Esophagus mucosa (tissue), 1 donor: Measurements from ENCODE around the gene IRAK2. TPM values are rescaled to one million over a fixed set of nuclear protein-coding genes. Genes with fewer than 3 reads are reported as not detected.

Experiments used
- ATAC-seq: fragments of 200-7000 bp; cut with Tn5 transposase; one replicate; pipeline ENCODE4 v1.9.1; 2020
- total RNA-seq: library from RNA; stranded (reverse); gene quantifications from one replicate; pipeline ENCODE4 v1.2.4, GENCODE V29; 2023
- donor health status: DM: yes; HTN: yes; CAD: no.

Gene IRAK2
- total RNA-seq, 1 donor from 2014 or later, result 6.0 TPM

DNA sequence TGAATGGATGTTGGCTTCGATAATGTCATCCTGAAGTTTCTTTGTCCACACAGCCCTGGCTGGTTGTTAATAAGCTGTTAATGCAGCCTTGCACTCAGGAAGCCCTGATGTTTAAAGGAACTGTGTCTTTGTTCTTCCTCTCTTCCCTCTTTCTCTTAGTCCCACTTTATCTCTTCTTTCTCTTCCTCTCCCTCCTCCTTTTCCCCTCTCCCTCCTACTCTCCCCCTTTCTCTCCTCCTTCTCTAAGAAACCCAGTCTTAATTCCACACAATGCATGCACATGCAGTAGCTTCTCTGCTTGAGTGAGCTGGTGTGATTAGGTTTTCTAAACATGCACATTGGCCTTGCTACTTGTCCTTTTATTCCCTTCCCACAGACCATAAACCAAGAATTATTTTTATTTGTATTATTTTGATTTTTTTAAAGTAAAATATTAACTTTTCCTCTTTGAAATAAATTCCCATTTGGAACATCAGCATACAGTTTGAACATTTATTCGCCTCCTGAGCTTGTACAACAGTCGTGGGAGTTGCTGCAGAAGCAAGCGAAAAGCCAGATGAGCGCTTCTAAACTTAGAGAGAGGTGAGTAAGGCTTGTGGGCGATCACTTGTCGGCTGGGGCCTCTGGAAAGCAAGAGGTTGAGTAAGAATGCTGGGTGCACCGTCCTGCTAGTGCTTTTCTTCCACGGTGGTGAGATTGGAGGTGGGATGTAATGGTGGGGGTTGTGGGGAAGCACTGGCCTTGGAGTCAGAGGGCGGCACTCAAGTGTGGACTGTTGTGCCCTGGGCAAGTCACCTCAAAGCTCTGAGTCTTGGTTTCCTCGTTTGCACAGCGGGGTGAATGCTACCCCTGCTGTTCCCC, 120.8 kb downstream of the IRAK2 start:
- ATAC-seq, result no peak

- ATAC-seq, result peak; percentile 3
Measured at GRCh38 chr3:10286133-10286524, 121.4 kb downstream of the IRAK2 start.

DNA sequence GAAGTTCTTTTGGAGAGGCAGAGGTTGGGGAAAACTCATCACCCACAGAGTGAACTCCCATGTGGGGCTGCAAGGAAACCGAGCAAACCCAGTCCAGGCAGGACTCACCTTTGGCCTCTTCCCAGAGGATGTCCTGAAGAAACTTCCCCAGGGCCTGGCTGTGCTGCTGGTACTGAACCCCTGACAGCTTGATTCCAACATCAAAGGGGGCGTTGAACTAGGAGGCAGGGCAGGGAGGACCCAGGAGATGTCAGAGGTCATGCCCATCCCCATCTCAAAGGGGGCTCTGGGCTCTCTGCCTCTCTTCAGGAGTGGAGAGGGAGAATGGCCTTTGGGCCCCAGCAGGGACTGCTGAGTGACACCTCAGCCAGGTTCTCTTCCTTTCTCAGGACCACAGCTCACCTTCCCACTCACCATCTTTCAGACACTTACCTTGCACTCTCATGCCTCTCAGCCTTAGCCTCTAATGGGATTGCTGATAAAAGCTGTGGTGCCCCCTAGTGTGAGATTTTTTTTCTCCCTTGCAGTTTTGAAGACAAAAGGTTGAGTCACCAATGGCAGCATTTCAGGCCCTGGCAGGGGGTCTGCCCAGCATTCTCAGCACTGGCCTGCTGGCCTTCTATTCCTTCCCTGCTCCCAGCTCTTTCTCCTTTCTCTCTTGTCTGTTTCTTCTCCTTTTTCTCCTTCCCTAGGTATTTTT, 122.0 kb downstream of the IRAK2 start:
- peak; percentile 14 for ATAC-seq

- ATAC-seq, result no peak
Measured at GRCh38 chr3:10287936-10288574, 123.3 kb downstream of the IRAK2 start.

DNA sequence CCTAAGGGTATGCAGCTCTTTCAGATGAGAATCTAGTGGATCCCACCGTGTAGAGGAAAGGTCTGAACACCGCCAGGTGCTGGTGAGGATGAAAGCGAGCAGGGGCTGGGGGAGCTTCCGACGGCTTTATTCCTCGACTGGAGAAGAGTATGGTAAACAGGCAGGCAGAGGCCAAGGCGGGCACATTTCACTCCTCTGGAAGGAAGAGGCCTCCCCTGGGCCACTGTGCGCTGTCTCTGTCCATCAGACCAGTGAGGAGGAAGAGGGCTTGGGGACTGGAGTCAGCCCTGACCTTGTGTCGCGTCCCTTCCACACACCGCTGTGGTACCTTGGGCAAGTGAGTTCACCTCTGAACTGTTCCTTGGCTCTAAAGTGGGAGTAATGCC, 123.8 kb downstream of the IRAK2 start:
- no peak for ATAC-seq

DNA sequence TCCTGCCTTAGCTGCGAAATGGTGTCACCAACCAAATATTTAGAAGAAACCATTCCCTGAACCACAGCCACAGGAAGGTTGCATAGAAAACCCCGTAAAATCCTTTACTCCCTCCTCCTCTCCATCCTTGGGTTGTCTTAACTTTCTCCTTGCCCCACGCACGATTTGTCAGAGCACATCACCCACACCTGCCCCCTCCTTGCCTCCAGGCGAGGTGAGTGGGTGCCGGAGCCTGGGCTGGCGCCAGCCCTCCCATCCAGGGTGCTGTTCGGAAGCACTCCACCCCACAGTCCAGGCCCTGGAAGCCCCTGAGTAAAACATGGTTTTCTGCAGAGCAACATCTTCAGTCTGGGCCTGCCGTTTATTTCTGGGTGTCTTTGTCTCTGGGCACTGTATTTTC, 124.4 kb downstream of the IRAK2 start:
- ATAC-seq, result no peak

- ATAC-seq, result no peak
Measured at GRCh38 chr3:10289787-10290355, 125.2 kb downstream of the IRAK2 start.

DNA sequence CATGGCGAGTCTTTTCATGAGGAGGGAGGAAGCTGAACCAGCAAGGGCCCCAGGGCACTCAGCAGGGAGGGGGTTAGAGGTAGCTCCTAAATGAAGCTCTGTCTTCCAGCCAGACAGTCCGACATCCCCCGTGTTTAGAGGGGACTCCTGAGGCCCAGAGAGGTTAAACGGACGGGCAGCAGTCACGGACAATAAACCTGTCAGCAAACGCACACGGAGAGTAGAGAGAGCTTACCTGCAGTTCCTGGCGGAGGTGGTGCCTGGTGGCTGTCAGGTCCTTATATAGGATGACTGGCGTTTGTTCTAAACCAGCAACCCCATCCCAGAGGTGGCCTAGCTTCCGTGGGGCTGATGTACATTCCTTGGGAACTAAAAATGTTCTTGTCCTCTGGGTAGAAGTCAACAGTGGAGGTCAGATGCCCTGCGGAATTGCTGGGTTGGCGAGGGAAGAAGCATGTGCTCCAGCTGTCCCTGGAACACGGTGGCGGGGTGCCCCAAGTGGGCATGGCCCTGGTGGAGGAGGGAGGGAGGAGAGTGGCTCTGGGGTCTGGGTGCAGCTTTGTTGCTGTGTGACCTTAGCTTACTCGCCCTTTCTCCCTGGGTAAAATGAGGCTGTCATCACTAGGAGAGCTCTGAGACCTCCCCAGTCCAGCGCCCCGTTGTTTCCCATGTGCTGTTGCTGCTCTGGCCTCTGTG, 125.9 kb downstream of the IRAK2 start:
- ATAC-seq, result no peak

DNA sequence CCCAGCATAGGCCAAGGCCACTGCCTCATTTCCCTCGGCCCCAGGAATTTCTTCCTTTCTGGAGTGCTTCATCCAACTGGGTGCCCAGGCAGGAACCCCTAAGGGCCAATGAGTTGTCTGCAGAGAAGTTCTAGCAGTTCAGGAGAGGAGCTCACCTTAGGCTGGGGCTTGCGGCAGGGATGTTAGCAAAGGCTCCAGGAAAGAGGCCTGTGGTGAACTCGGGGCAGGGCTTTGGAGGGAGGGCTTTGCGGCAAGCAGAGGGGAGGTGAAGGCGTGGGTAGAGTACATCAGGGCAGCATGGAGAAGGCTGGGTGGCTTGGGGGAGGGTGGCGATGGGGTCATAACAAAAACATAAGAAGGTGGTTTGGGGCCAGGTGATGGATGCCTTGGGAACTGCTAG, 126.9 kb downstream of the IRAK2 start:
- ATAC-seq, result no peak

DNA sequence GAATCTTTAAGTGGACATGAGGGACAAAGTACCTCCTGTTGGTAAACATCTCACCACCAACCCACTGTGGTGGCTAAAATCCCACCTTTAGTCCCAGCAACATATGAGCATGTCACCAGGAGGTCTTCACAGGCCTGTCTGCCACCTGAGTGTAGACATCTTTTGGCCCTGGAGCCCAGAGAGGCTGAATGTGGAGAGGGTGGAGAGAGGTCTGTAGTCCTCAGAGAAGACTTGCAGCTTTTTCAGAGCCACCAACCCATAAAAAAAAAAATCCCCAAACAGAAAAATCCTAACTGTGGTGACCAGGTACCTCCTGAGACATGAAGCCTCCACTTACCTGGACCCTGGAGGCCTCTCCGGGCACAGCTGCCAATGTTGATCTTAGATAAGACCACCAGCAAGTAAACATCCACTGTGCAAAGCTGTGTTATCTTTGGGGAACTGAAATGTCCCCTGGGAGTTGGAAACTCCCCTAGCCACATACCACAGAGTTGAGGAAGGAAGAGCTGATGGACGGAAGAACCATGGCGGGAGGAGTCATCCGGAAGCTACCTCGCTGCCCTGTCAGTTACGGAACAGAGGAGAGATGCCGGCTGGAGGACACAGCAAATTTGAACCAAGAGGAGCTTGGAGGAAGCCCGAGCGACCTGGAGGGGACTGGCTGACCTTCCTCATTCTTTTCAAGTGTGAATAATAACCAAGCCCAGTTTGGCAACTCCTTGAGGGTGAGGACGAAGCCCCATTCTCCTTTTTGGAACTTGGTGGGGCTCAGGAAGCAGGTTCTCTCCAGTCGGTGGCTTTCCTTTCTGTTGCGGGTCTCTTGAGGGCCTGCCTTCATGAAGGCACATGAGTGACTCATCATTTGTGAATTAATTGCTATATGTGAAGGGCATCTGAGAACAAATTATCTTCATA, 128.0 kb downstream of the IRAK2 start, which contains the start of gene GHRL:
Gene GHRL (minus strand): TSS at position 443 of the 915 bp plus-strand sequence. CDS start 2,767 bp downstream, outside the sequence.
- ATAC-seq, result no peak

Other genes with a start within 250 kb of the IRAK2 start
- gene IL17RC, start 247.8 kb upstream of the IRAK2 start, total RNA-seq, result 26.6 TPM
- gene CRELD1, start 231.1 kb upstream of the IRAK2 start, total RNA-seq, result 4.6 TPM
- gene PRRT3, start 212.5 kb upstream of the IRAK2 start, total RNA-seq, result 0.56 TPM
- gene EMC3, start 178.1 kb upstream of the IRAK2 start, total RNA-seq, result 54.8 TPM
- 12.5 TPM for gene FANCD2, start 138.5 kb upstream of the IRAK2 start, total RNA-seq
- not detected for gene FANCD2OS, start 56.7 kb upstream of the IRAK2 start, total RNA-seq
- 108 TPM for gene BRK1, start 49.2 kb upstream of the IRAK2 start, total RNA-seq
- gene VHL, start 23.1 kb upstream of the IRAK2 start, total RNA-seq, result 22.0 TPM
- gene TATDN2, start 83.5 kb downstream of the IRAK2 start, total RNA-seq, result 16.9 TPM
- gene GHRL, start 128.0 kb downstream of the IRAK2 start, total RNA-seq, result 0.76 TPM
- gene SEC13, start 156.2 kb downstream of the IRAK2 start, total RNA-seq, result 77.4 TPM